HG03571 (cell line): Measurements from ENCODE around the gene ACVR1B.

Experiments
- ATAC-seq: cut with Tn5 transposase; IDR thresholded peaks from one replicate; pipeline ENCODE4 v1.9.1; 2021; ENCODE audit not compliant: unreplicated experiment

ACVR1B gene

GRCh38 chr12:51951199-51951842 lies at the start of gene ACVR1B:
TSS of gene ACVR1B (plus strand) at chr12:51951699. CDS start at chr12:51951744, 45 bp downstream.
- ATAC-seq: peak; percentile 88

- no peak for ATAC-seq
These were observed 49.6 kb upstream of the ACVR1B start for GRCh38 chr12:51901881-51902280.

GRCh38 chr12:51904951-51905470 lies 46.5 kb upstream of the ACVR1B start:
- ATAC-seq: no peak

GRCh38 chr12:51905471-51906429 lies 45.7 kb upstream of the ACVR1B start:
- ATAC-seq: no peak

GRCh38 chr12:51906430-51907082 lies 44.9 kb upstream of the ACVR1B start:
- ATAC-seq: no peak

GRCh38 chr12:51907083-51907855 lies 44.2 kb upstream of the ACVR1B start, which contains the start of gene ACVRL1:
TSS of gene ACVRL1 (plus strand) at chr12:51907504. CDS start at chr12:51912475, 4,971 bp downstream.
- no peak for ATAC-seq

GRCh38 chr12:51907856-51908425 lies 43.6 kb upstream of the ACVR1B start:
- ATAC-seq: no peak

- ATAC-seq: no peak
These were observed 42.5 kb upstream of the ACVR1B start for GRCh38 chr12:51908876-51909592.

- ATAC-seq: no peak
These were observed 41.3 kb upstream of the ACVR1B start for GRCh38 chr12:51910168-51910567.

GRCh38 chr12:51910691-51911090 lies 40.8 kb upstream of the ACVR1B start:
- ATAC-seq: no peak

GRCh38 chr12:51911307-51911706 lies 40.2 kb upstream of the ACVR1B start:
- no peak for ATAC-seq

GRCh38 chr12:51911788-51912711 lies 39.4 kb upstream of the ACVR1B start:
- no peak for ATAC-seq

GRCh38 chr12:51913071-51914033 lies 38.1 kb upstream of the ACVR1B start:
- ATAC-seq: no peak

- ATAC-seq: no peak
These were observed 37.2 kb upstream of the ACVR1B start for GRCh38 chr12:51914034-51914923.

GRCh38 chr12:51915003-51915625 lies 36.4 kb upstream of the ACVR1B start:
- no peak for ATAC-seq

- ATAC-seq: no peak
These were observed 35.5 kb upstream of the ACVR1B start for GRCh38 chr12:51915951-51916350.
